HepG2 (cell line): ENCODE measurements around the gene VMO1. TPM values are rescaled to one million over a fixed set of nuclear protein-coding genes. Genes with fewer than 3 reads are reported as not detected.

Experiments
- ATAC-seq: fragments of 200-7000 bp; cut with Tn5 transposase; 3 replicates; pipeline ENCODE4 v1.9.1; 2020; ENCODE audit warnings: mild to moderate bottlenecking, moderate library complexity
- BruUV-seq: library from RNA; stranded (reverse); fragments of 400-500 nt; replicated peaks from 2 replicates; lab custom pipeline; 2021; lab: Mats Ljungman, UMichigan
- CTCF ChIA-PET: fragments of 300-600 bp; formaldehyde crosslinking; extraction: SDS; loops from one replicate; lab custom pipeline; 2021; ENCODE audit warnings: low total read pairs, inconsistent platforms, low intra/inter-chr PET ratio; lab: Yijun Ruan, JAX
- POLR2A ChIA-PET: fragments of 350-600 bp; sonication (Branson Sonifier 250); formaldehyde crosslinking; loops from one replicate; lab custom pipeline; 2020; ENCODE audit warnings: antibody characterized with exemption, inconsistent platforms; lab: Yijun Ruan, JAX
- DNase-seq: peaks from one replicate; pipeline ENCODE4 v3.0.0-alpha.2; 2015; ENCODE audit warnings: low spot score
- FAIRE-seq: peaks from 3 replicates; lab custom pipeline; 2011; peaks lifted over from hg19 to GRCh38; lab: Jason Lieb, UNC
- H2AFZ ChIP-seq: one replicate; pipeline ENCODE4 v1.6.1; 2011; ENCODE audit warnings: low read length, inconsistent platforms
- H3K27ac ChIP-seq: fragments of 300-600 bp; 3 replicates; pipeline ENCODE4 v1.8.0; 2011; ENCODE audit warnings: mixed run types, mild to moderate bottlenecking, mixed read lengths, low read length, inconsistent platforms; ENCODE audit not compliant: insufficient read depth; ENCODE audit errors: extremely low read length
- H3K27me3 ChIP-seq, 2 experiments: fragments of 200-600 bp in 1 of 2; 2 replicates in 1 of 2; 3 replicates in 1 of 2; pipeline versions ENCODE4 v1.6.0 to v1.8.0; 2011; ENCODE audit warnings: low read length in 2 of 2, mild to moderate bottlenecking in 2 of 2, moderate library complexity in 2 of 2, inconsistent platforms in 1 of 2; ENCODE audit not compliant: insufficient read depth in 2 of 2, control insufficient read depth in 1 of 2
- H3K36me3 ChIP-seq, 2 experiments: fragments of 200-600 bp in 1 of 2; replicated peaks in 1 of 2; 2 replicates in 1 of 2; 3 replicates in 1 of 2; pipeline versions ENCODE4 v1.5.1 to v1.8.0; 2011; ENCODE audit warnings: low read length in 2 of 2, inconsistent platforms in 1 of 2; ENCODE audit not compliant: insufficient read depth in 2 of 2, control insufficient read depth in 1 of 2
- H3K4me1 ChIP-seq: 2 replicates; pipeline ENCODE4 v1.5.1; 2012; ENCODE audit warnings: low read length, inconsistent platforms; ENCODE audit not compliant: insufficient read depth
- H3K4me2 ChIP-seq: 2 replicates; pipeline ENCODE4 v1.6.0; 2011; ENCODE audit warnings: low read depth, low read length, inconsistent platforms
- H3K4me3 ChIP-seq, 3 experiments: fragments of 200-600 bp in 1 of 3; sonication (generic), shearing (Covaris generic) in 1 of 3; replicated peaks in 1 of 3; 2 replicates each; pipeline ENCODE4 v1.5.1; 2011 to 2016; ENCODE audit warnings: low read length in 3 of 3, inconsistent platforms in 2 of 3, low read depth in 2 of 3, mild to moderate bottlenecking in 2 of 3, control low read depth in 1 of 3, mixed read lengths in 1 of 3; ENCODE audit not compliant: insufficient read depth in 1 of 3
- H3K79me2 ChIP-seq: one replicate; pipeline ENCODE4 v1.6.1; 2011; ENCODE audit warnings: low read length, inconsistent platforms; ENCODE audit not compliant: insufficient read depth
- H3K9ac ChIP-seq: 2 replicates; pipeline ENCODE4 v1.6.0; 2011; ENCODE audit warnings: mild to moderate bottlenecking, low read depth, low read length, inconsistent platforms; ENCODE audit not compliant: insufficient read depth
- H3K9me3 ChIP-seq: 2 replicates; pipeline ENCODE4 v1.5.1; 2012; ENCODE audit warnings: mild to moderate bottlenecking, low read length
- H4K20me1 ChIP-seq: 2 replicates; pipeline ENCODE4 v1.6.0; 2011; ENCODE audit warnings: inconsistent platforms, mild to moderate bottlenecking, low read length, moderate library complexity; ENCODE audit not compliant: insufficient read depth
- MAFG ChIP-seq: sonication (generic); formaldehyde crosslinking; IDR thresholded peaks from 2 replicates; pipeline ENCODE4 v1.5.1; 2020; ENCODE audit warnings: mild to moderate bottlenecking, missing genetic modification reagents
- REL ChIP-seq: sonication (generic); formaldehyde crosslinking; conservative IDR thresholded peaks from 2 replicates; pipeline ENCODE4 v1.8.0; 2022; ENCODE audit warnings: mild to moderate bottlenecking, missing genetic modification reagents, moderate library complexity
- SAP130 ChIP-seq: IDR thresholded peaks from 2 replicates; pipeline ENCODE4 v1.6.1; 2016; ENCODE audit warnings: low read depth
- ZNF382 ChIP-seq: sonication (generic); formaldehyde crosslinking; IDR thresholded peaks from 2 replicates; pipeline ENCODE4 v1.5.0; 2020; ENCODE audit warnings: missing genetic modification reagents, mild to moderate bottlenecking, borderline replicate concordance
- ZNF546 ChIP-seq: sonication (generic); formaldehyde crosslinking; conservative IDR thresholded peaks from 2 replicates; pipeline ENCODE4 v1.8.1; 2023; ENCODE audit warnings: mild to moderate bottlenecking, missing genetic modification reagents
- ZNF841 ChIP-seq: sonication (generic); formaldehyde crosslinking; IDR thresholded peaks from 2 replicates; pipeline ENCODE4 v1.8.1; 2023; ENCODE audit warnings: missing genetic modification reagents, borderline replicate concordance
- WGBS: methylation state at CpG from one replicate; pipeline ENCODE4 v1.1.6; 2017; ENCODE audit warnings: low lambda C conversion rate; 5-methylcytosine and 5-hydroxymethylcytosine counted together
- in situ Hi-C: cut with HindIII; loops from 2 replicates; pipeline ENCODE4 v1.10.0; 2017; ENCODE audit warnings: low pct_unique_long_range_greater_than_20kb; ENCODE audit not compliant: extremely low pct_ligation_motif_present
- intact Hi-C: fragments of 100-400 bp; cut with micrococcal nuclease; formaldehyde crosslinking; loops from one replicate; pipeline ENCODE4 v1.10.0; 2022; ENCODE audit not compliant: unreplicated experiment
- polyA plus RNA-seq, 8 experiments: library from polyadenylated mRNA; depleted of rRNA in 3 of 8; stranded (reverse) in 7 of 8; unstranded in 1 of 8; fragments of >200 nt; fragmentation: Illumina TruSeq in 4 of 8; extraction: Trizol in 4 of 8; gene quantifications; 2 replicates each; pipeline versions ENCODE4 v1.2.1 to v1.2.3, GENCODE V29; 2011 to 2016; ENCODE audit warnings: low read depth in 4 of 8, missing spikeins in 1 of 8, mixed read lengths in 1 of 8; ENCODE audit not compliant: insufficient read depth in 1 of 8
- total RNA-seq, 5 experiments: library from RNA; depleted of rRNA; stranded (reverse); fragments of >200 nt; fragmentation: Illumina TruSeq; extraction: Trizol; gene quantifications; 2 replicates each; pipeline ENCODE4 v1.2.3, GENCODE V29; 2016; ENCODE audit warnings: low read depth in 1 of 5
- TF ChIP-seq, protein P1 (sequence below): sonication (generic); formaldehyde crosslinking; IDR thresholded peaks from 2 replicates; pipeline ENCODE4 v1.4.0; 2020; ENCODE audit warnings: missing genetic modification reagents, mild to moderate bottlenecking, borderline replicate concordance
- TF ChIP-seq, protein P2 (sequence below): IDR thresholded peaks from 2 replicates; pipeline ENCODE4 v1.6.1; 2018; ENCODE audit warnings: missing genetic modification reagents, mild to moderate bottlenecking, missing compliant biosample characterization
- TF ChIP-seq, protein P3 (sequence below): sonication (generic); formaldehyde crosslinking; IDR thresholded peaks from 2 replicates; pipeline ENCODE4 v1.4.0; 2020; ENCODE audit warnings: mild to moderate bottlenecking, missing genetic modification reagents

VMO1 gene
- total and polyA plus RNA-seq, 2 of the 13 experiments (the other 11 are each of a cell fraction or from before 2014, with no cell fraction given), result not detected

DNA sequence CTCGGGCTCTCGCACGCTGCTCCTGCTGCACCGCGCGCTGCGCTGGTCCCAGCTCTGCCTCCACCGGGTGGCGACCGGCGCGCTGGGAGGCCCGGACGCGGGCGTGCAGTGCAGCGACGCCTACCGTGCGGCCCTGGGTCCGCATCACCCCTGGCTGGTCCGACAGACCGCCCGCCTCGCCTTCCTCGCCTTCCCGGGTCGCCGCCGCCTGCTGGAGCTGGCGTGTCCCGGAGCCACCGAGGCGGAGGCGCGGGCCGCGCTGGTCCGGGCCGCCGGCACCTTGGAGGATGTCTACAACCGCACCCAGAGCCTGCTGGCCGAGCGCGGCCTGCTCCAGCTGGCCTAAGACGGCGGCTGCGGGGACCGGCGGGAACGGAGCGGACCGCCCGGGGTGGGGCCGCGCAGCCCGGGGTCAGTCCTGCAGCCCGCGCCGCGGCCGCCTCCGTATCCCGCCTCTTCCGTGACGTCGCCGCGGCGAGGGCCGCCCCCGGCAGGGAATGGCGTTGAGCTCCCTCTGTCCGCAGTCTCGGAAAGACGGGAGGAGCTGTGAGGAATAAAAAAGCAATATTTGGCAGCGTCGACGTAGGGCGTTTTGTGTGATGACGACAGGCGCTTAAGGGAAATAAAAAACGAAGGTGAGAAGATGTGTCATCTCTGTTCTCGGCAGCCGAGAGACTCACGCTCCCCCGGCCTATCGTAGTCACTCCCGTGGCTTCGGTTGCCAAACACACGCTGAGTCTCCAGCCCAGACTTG, 4.0 kb upstream of the VMO1 start:
- Histone ChIP-seq H3K9me3 (no peaks in the 10 kb centered on the region), H3K4me1 (peaks cover 28% of the 10 kb centered on the region), H3K36me3 (peaks cover 0 to 1% of the 10 kb centered on the region in 2 experiments; a peak in 3 of 5 replicates), H3K9ac (peak overlapping the region; percentile 97), H3K4me3 (peak overlapping the region; percentile 89 to 94 (median 91)), H3K27me3 (no peaks in the 10 kb centered on the region; a peak in 1 of 5 replicates), H4K20me1 (no peaks in the 10 kb centered on the region), H2AFZ (no peak overlapping the region), H3K4me2 (peak overlapping the region; percentile 96), H3K27ac (peak overlapping the region; percentile 96), H3K79me2 (peaks cover 15% of the 10 kb centered on the region)
- ATAC-seq (peak; percentile 82), FAIRE-seq (no peak), DNase-seq (peak; percentile 69)
- ChIA-PET POLR2A (interaction anchor here (0.5 to 6.4 kb wide), 26 partner anchors 9 to 150 kb away, joined by 3 to 317 read pairs (median 6); partner anchors contain the start of genes ARRB2, CXCL16, MED11 and MINK1), CTCF (interaction anchor here (1.8 to 4.1 kb wide), 4 partner anchors 58 to 99 kb away, joined by 8 to 51 read pairs (median 10); partner anchors contain the start of genes ARRB2 and MED11)
- intact Hi-C loops (loop anchor here (2.0 kb wide), 1 partner anchor 31 kb away; no protein-coding TSS in a partner anchor), in situ Hi-C loops (loop anchor here (10.0 kb wide), 1 partner anchor 55 kb away; the partner anchor contains the start of genes CXCL16, MED11 and ZMYND15)
- BruUV-seq, result no TSS peak
- WGBS, result 7% methylated on average over 26 of the region's 91 CpGs
- TF ChIP-seq ZNF382, result no peak
- peak; percentile 82; the same call in 1 of the 2 replicates for TF ChIP-seq ZNF546 (CRISPR knock-in tag)
- peak; percentile 89 for TF ChIP-seq SAP130 (CRISPR knock-in tag)
- TF ChIP-seq, protein P1, sequence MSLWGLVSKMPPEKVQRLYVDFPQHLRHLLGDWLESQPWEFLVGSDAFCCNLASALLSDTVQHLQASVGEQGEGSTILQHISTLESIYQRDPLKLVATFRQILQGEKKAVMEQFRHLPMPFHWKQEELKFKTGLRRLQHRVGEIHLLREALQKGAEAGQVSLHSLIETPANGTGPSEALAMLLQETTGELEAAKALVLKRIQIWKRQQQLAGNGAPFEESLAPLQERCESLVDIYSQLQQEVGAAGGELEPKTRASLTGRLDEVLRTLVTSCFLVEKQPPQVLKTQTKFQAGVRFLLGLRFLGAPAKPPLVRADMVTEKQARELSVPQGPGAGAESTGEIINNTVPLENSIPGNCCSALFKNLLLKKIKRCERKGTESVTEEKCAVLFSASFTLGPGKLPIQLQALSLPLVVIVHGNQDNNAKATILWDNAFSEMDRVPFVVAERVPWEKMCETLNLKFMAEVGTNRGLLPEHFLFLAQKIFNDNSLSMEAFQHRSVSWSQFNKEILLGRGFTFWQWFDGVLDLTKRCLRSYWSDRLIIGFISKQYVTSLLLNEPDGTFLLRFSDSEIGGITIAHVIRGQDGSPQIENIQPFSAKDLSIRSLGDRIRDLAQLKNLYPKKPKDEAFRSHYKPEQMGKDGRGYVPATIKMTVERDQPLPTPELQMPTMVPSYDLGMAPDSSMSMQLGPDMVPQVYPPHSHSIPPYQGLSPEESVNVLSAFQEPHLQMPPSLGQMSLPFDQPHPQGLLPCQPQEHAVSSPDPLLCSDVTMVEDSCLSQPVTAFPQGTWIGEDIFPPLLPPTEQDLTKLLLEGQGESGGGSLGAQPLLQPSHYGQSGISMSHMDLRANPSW (CRISPR knock-in tag), result no peak
- 0 out of 2 replicates have a peak, but pooled peaks have one; percentile 80 for TF ChIP-seq REL (CRISPR knock-in tag)
- TF ChIP-seq MAFG, result no peak
- TF ChIP-seq ZNF841 (CRISPR knock-in tag), result peak; percentile 87; the same call in 1 of the 2 replicates
- TF ChIP-seq, protein P2, sequence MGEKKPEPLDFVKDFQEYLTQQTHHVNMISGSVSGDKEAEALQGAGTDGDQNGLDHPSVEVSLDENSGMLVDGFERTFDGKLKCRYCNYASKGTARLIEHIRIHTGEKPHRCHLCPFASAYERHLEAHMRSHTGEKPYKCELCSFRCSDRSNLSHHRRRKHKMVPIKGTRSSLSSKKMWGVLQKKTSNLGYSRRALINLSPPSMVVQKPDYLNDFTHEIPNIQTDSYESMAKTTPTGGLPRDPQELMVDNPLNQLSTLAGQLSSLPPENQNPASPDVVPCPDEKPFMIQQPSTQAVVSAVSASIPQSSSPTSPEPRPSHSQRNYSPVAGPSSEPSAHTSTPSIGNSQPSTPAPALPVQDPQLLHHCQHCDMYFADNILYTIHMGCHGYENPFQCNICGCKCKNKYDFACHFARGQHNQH (CRISPR knock-in tag), result no peak
- TF ChIP-seq, protein P3, sequence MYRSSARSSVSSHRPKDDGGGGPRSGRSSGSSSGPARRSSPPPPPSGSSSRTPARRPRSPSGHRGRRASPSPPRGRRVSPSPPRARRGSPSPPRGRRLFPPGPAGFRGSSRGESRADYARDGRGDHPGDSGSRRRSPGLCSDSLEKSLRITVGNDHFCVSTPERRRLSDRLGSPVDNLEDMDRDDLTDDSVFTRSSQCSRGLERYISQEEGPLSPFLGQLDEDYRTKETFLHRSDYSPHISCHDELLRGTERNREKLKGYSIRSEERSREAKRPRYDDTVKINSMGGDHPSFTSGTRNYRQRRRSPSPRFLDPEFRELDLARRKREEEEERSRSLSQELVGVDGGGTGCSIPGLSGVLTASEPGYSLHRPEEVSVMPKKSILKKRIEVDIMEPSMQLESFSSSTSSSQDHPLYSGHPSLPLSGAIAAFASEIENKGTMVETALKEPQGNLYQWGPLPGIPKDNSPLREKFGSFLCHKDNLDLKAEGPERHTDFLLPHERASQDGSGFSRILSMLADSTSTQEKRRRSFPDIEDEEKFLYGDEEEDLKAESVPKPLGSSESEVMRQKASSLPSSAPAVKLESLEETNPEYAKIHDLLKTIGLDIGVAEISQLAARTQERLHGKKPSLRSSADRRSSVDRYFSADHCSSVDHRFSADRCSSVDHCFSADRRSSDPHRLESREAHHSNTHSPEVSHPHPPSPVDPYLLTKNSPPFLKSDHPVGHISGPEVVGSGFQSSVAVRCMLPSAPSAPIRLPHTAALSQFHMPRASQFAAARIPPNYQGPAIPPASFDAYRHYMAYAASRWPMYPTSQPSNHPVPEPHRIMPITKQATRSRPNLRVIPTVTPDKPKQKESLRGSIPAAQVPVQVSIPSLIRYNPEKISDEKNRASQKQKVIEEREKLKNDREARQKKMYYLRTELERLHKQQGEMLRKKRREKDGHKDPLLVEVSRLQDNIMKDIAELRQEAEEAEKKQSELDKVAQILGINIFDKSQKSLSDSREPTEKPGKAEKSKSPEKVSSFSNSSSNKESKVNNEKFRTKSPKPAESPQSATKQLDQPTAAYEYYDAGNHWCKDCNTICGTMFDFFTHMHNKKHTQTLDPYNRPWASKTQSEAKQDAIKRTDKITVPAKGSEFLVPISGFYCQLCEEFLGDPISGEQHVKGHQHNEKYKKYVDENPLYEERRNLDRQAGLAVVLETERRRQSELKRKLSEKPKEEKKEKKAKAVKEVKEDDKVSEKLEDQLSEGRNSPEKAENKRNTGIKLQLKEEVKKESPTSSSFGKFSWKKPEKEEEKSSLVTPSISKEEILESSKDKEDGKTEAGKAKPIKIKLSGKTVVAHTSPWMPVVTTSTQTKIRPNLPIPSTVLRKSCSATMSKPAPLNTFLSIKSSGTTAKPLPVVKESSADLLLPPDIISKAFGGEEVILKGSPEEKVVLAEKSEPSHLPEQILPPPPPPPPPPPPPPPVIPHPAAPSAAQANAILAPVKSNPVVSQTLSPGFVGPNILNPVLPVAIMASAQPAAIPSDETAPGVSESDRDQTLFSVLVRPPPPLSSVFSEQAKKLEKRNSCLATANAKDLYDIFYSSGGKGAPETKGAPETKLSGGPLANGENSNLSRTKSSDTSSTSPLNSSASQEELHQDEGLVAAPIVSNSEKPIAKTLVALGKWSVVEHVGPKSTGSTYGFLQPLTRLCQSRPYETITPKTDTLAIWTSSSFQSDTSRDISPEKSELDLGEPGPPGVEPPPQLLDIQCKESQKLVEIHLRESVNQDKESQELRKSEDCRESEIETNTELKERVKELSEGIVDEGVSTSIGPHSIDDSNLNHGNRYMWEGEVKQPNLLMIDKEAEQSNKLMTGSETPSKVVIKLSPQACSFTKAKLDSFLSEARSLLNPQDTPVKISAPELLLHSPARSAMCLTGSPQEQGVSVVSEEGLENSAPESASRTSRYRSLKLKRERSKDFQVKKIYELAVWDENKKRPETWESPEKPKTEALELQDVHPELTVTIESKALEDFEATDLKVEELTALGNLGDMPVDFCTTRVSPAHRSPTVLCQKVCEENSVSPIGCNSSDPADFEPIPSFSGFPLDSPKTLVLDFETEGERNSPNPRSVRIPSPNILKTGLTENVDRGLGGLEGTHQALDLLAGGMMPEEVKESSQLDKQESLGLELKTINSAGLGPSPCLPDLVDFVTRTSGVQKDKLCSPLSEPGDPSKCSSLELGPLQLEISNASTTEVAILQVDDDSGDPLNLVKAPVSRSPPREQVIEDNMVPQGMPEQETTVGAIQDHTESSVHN (CRISPR knock-in tag), result peak; percentile 76; the same call in 1 of the 2 replicates
